Cerebellar nuclear complex (tissue), 1 donor: ENCODE measurements around the gene SRRT.
A peak's percentile ranks its signal among the peaks of the same experiment; 100 is the strongest.
"Not testable (repeated sequence)": the region's sequence is repeated elsewhere in the genome, so short reads cannot be mapped to it uniquely, and the experiment has no call there.

Experiments used
- DNase-seq, 2 experiments: peaks; one replicate each; lab custom pipeline; 2025; lab: John Stamatoyannopoulos, UW

SRRT gene

GRCh38 chr7:100874577-100875355, at the start of gene SRRT:
Gene SRRT (plus strand): TSS chr7:100875103. CDS start chr7:100875591, 488 bp downstream.
- peak; percentile 82 to 92 for DNase-seq

DNA sequence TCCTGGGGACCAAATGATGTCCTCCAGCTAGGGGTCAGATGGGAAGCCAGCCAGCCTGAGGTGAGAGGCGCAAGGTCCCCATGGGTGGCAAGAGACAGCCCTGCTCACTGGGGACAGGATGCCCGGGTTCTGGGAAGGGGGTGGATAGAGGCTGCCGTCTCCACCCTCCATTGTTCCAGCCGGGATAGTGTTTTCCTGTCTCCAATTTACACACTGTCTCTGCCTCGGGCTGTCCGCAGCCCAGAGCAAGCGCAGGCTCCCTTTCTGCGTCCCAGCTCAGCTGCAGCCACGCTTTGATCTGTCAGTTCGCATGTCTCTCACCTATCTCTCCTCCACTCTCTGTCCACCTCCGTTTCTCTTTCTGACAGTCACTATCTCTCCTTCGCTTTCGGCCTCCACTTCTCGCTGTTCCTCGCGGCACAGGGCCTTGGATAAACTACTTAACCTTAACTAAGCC, 49.7 kb upstream of the SRRT start:
- DNase-seq: no peak

- no peak for DNase-seq
These were observed 49.0 kb upstream of the SRRT start for GRCh38 chr7:100825751-100826513.

- no peak for DNase-seq
These were observed 48.2 kb upstream of the SRRT start for GRCh38 chr7:100826514-100827329.

DNA sequence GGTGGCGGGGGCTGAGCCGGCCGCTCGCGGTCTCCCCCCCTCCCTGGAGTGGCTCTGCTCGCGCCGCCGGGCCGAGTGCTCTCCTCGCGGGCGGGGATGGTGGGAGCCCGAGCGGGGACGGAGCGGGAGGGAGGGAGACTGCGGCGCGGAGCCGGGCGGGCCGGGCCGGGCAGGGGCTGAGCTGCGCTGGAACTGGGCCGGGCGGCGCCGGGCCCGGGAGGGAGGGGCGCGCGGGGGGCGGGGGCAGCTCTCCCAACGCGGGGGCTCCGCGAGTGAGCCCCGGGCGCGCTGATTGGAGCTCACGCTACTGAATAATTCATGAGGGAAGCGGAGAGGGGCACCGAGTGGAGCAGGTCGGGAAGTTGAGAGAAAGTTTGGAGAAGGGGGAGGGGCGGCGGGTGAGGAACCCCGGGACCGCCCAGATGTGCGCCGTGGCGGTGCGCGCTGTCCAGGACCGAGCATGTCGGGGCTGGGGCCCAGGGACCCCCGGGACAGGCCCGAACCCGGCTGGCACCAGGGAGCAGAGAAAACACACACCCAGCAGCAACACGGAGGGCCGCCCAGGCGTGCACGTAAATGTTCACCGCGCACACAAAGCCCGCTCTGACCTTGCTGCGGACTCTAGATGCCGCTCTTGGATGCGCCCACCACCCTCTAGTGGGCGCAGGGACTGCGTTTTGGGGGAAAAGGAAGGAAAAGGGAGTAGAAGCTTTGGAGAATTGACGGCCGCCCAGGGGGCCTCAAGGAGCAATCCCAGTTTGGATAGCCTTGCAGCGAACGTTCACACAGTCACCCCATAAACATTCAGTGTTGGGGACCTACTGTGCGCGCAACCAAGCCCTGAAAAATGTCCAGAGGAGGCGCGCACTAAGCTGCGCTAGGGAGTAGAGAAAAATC, 47.3 kb upstream of the SRRT start, which contains the start of gene EPHB4:
Gene EPHB4, minus strand, starts transcription at position 194 of the 897 bp plus-strand sequence. CDS start 493 bp downstream, outside the sequence.
- no peak for DNase-seq

GRCh38 chr7:100829150-100829716, 45.7 kb upstream of the SRRT start:
- DNase-seq: no peak

DNA sequence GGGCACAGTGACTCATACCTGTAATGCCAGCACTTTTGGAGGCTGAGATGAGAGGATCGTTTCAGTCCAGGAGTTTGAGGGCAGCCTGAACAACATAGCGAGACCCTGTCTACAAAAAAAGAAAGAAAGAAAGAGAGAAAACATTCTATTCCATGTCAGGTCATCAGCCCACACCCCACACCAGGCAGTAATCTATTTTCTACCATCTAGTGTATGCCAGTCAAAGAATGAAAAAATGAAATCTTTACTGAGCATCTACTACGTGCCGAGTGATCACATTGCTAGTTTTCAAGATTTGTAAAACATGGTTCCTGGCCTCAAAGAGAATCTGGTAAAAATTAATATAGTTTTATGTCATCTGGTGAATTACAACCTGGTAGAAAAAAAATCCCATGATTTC, 44.5 kb upstream of the SRRT start:
- DNase-seq: no peak

DNA sequence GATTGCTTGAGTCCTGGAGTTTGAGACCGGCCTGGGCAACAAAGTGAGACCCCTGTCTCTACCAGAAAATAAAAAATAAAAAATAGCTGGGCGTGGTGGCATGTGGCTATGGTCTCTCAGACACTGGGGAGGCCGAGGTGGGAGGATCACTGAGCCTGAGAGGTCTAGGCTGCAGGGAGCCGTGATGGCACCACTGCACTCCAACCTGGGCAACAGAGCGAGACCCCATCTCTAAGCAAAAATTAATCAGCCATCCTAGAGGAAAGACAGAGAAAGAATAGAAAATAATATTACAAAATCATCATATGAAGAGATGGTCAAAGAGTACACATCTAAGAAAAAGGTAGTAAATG, 42.6 kb upstream of the SRRT start:
- no peak for DNase-seq

DNA sequence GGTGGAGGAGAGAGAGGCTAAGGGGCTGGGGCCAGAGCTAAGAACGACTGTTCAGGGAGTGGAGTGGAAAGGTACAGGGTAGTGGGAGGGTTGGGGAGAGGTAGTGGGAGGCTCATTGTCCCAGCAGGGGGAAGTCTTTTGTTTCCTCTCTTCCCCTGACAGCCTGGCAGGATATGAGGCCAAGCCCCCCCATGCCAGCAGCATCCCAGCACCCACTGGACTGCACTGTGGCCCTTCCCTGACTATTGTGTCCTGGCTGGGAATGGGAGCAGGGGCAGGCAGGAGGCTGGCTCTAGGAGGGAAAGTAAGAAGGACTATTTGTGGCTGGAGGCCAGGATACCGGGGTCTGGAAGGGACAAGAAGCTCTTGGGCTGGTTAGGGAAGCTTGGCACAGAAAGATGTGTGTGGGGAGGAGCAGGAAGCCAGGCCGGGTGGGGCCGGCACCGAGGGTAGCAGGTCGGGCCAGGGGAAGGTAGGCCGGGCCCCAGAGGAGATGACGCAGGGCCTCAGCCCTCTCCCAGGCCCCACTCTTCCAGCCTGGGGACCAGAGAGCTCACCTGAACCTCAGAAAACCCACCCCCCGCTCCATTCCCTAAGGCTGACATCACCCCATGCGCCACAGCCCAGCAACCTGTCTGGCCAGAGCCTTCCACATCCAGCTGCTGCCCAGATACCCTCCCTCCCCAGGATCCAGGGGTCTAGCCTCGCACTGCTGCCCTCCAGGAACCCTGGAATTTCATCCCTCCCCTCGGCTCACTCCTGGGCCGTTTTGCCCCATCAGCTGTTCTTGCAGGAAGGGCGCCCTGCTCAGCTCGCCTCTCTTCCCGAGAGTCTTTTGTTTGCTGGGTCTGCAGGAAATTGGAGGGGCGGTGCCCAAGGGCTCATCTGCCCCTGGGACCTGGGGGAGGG, 38.7 kb upstream of the SRRT start:
- DNase-seq: no peak

- no peak for DNase-seq
These were observed 38.1 kb upstream of the SRRT start for GRCh38 chr7:100836812-100837098.

DNA sequence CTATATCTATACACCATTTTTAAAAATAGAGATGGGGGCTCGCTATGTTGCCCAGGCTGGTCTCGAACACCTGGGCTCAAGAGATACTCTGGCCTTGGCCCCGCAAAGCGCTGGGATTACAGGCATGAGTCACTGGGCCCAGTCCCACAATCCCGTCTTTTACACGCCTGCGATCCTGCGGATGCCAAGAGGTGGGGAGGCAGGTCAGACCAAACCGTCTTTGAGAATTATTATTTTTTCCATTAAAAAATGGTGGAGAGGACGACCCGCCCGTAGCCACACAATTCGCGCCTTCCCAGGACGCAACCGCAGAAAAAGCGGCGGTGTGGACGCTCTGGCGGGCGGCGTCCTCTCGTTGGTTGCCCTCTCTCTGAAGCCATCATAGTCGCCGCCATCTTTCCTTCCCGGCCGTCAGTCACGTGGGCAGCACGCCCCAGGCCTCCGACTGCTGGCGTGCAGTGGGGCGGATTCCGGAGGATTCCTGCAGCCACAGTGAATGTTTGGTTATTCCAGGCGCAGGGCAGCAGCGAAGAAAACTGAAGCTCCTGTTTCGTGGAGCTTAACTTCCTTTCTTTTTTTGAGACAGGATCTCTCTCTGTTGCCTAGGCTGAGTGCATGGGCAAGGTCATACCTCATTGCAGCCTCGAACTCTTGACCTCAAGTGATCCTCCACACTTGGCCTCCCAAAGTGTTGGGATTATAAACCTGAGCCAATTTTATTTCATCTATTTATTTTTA, 37.6 kb upstream of the SRRT start:
- peak; percentile 37 to 77 for DNase-seq

GRCh38 chr7:100839361-100839760, 35.5 kb upstream of the SRRT start:
- DNase-seq: no peak

GRCh38 chr7:100840470-100841100, 34.3 kb upstream of the SRRT start:
- no peak for DNase-seq

- DNase-seq: no peak
These were observed 27.5 kb upstream of the SRRT start for GRCh38 chr7:100847360-100847759.

- DNase-seq: peak in 1 of 2 experiments; percentile 32
These were observed 22.6 kb upstream of the SRRT start, which contains the start of gene SLC12A9 for GRCh38 chr7:100852048-100852872. Gene SLC12A9 (plus strand): TSS chr7:100852713. CDS start chr7:100854198, 1,485 bp downstream.

- no peak for DNase-seq
These were observed 20.6 kb upstream of the SRRT start for GRCh38 chr7:100854146-100854895.

- not testable (repeated sequence) for DNase-seq
These were observed 20.0 kb upstream of the SRRT start for GRCh38 chr7:100854899-100855298.
